COLO668 (cell line): ENCODE data around the gene CNOT4.
"Not testable (repeated sequence)": the region's sequence is repeated elsewhere in the genome, so short reads cannot be mapped to it uniquely, and the experiment has no call there.

Source experiments
- DNase-seq: peaks from one replicate; lab custom pipeline; 2025; ENCODE audit not compliant: unreplicated experiment; lab: John Stamatoyannopoulos, UW

The CNOT4 gene

GRCh38 chr7:135459951-135460567 is 49.8 kb downstream of the CNOT4 start:
- DNase-seq, result no peak

GRCh38 chr7:135459076-135459475 is 50.8 kb downstream of the CNOT4 start:
- no peak for DNase-seq

- no peak for DNase-seq
These were observed 55.8 kb downstream of the CNOT4 start for GRCh38 chr7:135454060-135454459.

GRCh38 chr7:135449436-135449835 is 60.5 kb downstream of the CNOT4 start:
- DNase-seq, result no peak

GRCh38 chr7:135448753-135449152 is 61.1 kb downstream of the CNOT4 start:
- DNase-seq, result no peak

- no peak for DNase-seq
These were observed 62.2 kb downstream of the CNOT4 start for GRCh38 chr7:135447748-135448147.

- DNase-seq, result no peak
These were observed 64.2 kb downstream of the CNOT4 start for GRCh38 chr7:135445690-135446089.

GRCh38 chr7:135445266-135445665 is 64.6 kb downstream of the CNOT4 start:
- DNase-seq, result not testable (repeated sequence)

GRCh38 chr7:135441791-135442190 is 68.1 kb downstream of the CNOT4 start:
- no peak for DNase-seq

GRCh38 chr7:135434047-135434446 is 75.9 kb downstream of the CNOT4 start:
- no peak for DNase-seq

- DNase-seq, result no peak
These were observed 79.3 kb downstream of the CNOT4 start for GRCh38 chr7:135430626-135431025.

- DNase-seq, result no peak
These were observed 81.0 kb downstream of the CNOT4 start for GRCh38 chr7:135428879-135429278.

- DNase-seq, result no peak
These were observed 81.9 kb downstream of the CNOT4 start for GRCh38 chr7:135428011-135428410.

- DNase-seq, result no peak
These were observed 82.7 kb downstream of the CNOT4 start for GRCh38 chr7:135427166-135427565.

GRCh38 chr7:135425036-135425435 is 84.9 kb downstream of the CNOT4 start:
- no peak for DNase-seq

GRCh38 chr7:135420786-135421185 is 89.1 kb downstream of the CNOT4 start:
- no peak for DNase-seq

- DNase-seq, result no peak
These were observed 93.5 kb downstream of the CNOT4 start for GRCh38 chr7:135416431-135416830.

GRCh38 chr7:135414850-135415439 is 95.0 kb downstream of the CNOT4 start:
- DNase-seq, result peak; percentile 36

- no peak for DNase-seq
These were observed 95.7 kb downstream of the CNOT4 start for GRCh38 chr7:135414208-135414607.

GRCh38 chr7:135411098-135411497 is 98.8 kb downstream of the CNOT4 start:
- no peak for DNase-seq

- DNase-seq, result no peak
These were observed 99.4 kb downstream of the CNOT4 start for GRCh38 chr7:135410543-135410942.

GRCh38 chr7:135409845-135410542 is 99.9 kb downstream of the CNOT4 start:
- DNase-seq, result no peak
